ENCODE results near the gene AGO4.
"Not testable (repeated sequence)": the region's sequence is repeated elsewhere in the genome, so short reads cannot be mapped to it uniquely, and the experiment has no call there.

GRCh38 chr1:35869245-35869950 is 61.6 kb downstream of the AGO4 start:
- TF ChIP-seq CTCF, POLR2A (IDR thresholded peaks at IDR 0.05): not testable (repeated sequence)
